H1 (cell line): ENCODE measurements around the gene SCO2. TPM values are rescaled to one million over a fixed set of nuclear protein-coding genes. Genes with fewer than 3 reads are reported as not detected.
A peak's percentile ranks its signal among the peaks of the same experiment; 100 is the strongest.

Experiments
- CTCF ChIA-PET: fragments of 300-600 bp; sonication (Branson Sonifier 250); formaldehyde crosslinking; loops from one replicate; lab custom pipeline; 2021; ENCODE audit not compliant: partially characterized antibody; lab: Charles Lee
- POLR2A ChIA-PET: fragments of 300-600 bp; sonication (Branson Sonifier 250); formaldehyde crosslinking; loops from one replicate; lab custom pipeline; 2021; ENCODE audit warnings: inconsistent platforms; ENCODE audit not compliant: partially characterized antibody; lab: Charles Lee
- DNase-seq, 2 experiments: peaks; one replicate each; pipeline versions ENCODE4 v3.0.0 to v3.0.0-alpha.2; 2010 to 2022; ENCODE audit warnings: low spot score in 2 of 2, low read depth in 1 of 2, mixed read lengths in 1 of 2
- FAIRE-seq: peaks from 2 replicates; lab custom pipeline; 2011; peaks lifted over from hg19 to GRCh38; lab: Jason Lieb, UNC
- H2AFZ ChIP-seq: 2 replicates; pipeline ENCODE4 v1.8.1; 2012; ENCODE audit warnings: low read length, inconsistent platforms
- H2AK5ac ChIP-seq: 2 replicates; pipeline ENCODE4 v1.6.1; 2013; ENCODE audit warnings: low read depth, low read length
- H2BK120ac ChIP-seq: replicated peaks from 2 replicates; pipeline ENCODE3; 2013; ENCODE audit warnings: low read depth, low read length, inconsistent platforms
- H2BK12ac ChIP-seq: 2 replicates; pipeline ENCODE4 v1.6.1; 2013; ENCODE audit warnings: low read depth, low read length
- H2BK15ac ChIP-seq: 2 replicates; pipeline ENCODE4 v1.6.1; 2013; ENCODE audit warnings: low read length
- H2BK20ac ChIP-seq: 2 replicates; pipeline ENCODE4 v1.6.1; 2013; ENCODE audit warnings: low read length
- H2BK5ac ChIP-seq: 2 replicates; pipeline ENCODE4 v1.6.1; 2013; ENCODE audit warnings: low read depth, low read length
- H3K14ac ChIP-seq: 2 replicates; pipeline ENCODE4 v1.6.1; 2013; ENCODE audit warnings: inconsistent platforms; ENCODE audit not compliant: insufficient read length
- H3K18ac ChIP-seq: 2 replicates; pipeline ENCODE4 v1.6.1; 2013; ENCODE audit warnings: low read length; ENCODE audit errors: extremely low read depth
- H3K23ac ChIP-seq: 2 replicates; pipeline ENCODE4 v1.6.1; 2013; ENCODE audit warnings: inconsistent platforms; ENCODE audit not compliant: insufficient read length
- H3K23me2 ChIP-seq: 2 replicates; pipeline ENCODE4 v1.6.1; 2013; ENCODE audit warnings: low read depth, low read length
- H3K27ac ChIP-seq: 2 replicates; pipeline ENCODE4 v1.6.1; 2011; ENCODE audit warnings: low read depth, low read length, inconsistent platforms
- H3K27me3 ChIP-seq, 4 experiments: replicated peaks in 1 of 4; 1 replicate in 1 of 4; 2 replicates in 3 of 4; pipeline versions ENCODE4 v1.6.1 to v1.8.1; 2011 to 2013; ENCODE audit warnings: low read length in 3 of 4, mild to moderate bottlenecking in 3 of 4, inconsistent platforms in 2 of 4, mixed read lengths in 2 of 4, moderate library complexity in 1 of 4; ENCODE audit not compliant: control insufficient read depth in 3 of 4, insufficient read depth in 3 of 4; ENCODE audit errors: extremely low read depth in 1 of 4
- H3K36me3 ChIP-seq, 4 experiments: 2 replicates each; pipeline versions ENCODE4 v1.6.1 to v1.8.1; 2011 to 2013; ENCODE audit warnings: mild to moderate bottlenecking in 4 of 4, low read length in 3 of 4, moderate library complexity in 2 of 4, control low read depth in 1 of 4, inconsistent platforms in 1 of 4; ENCODE audit not compliant: insufficient read depth in 4 of 4, control insufficient read depth in 2 of 4
- H3K4ac ChIP-seq: replicated peaks from 2 replicates; pipeline ENCODE3; 2013; ENCODE audit warnings: low read length, low read depth, mixed read lengths, inconsistent platforms; ENCODE audit not compliant: insufficient read length
- H3K4me1 ChIP-seq, 4 experiments: replicated peaks in 1 of 4; 1 replicate in 1 of 4; 2 replicates in 3 of 4; pipeline versions ENCODE4 v1.6.1 to v1.8.1; 2011 to 2013; ENCODE audit warnings: low read length in 3 of 4, inconsistent platforms in 2 of 4, mixed read lengths in 1 of 4; ENCODE audit not compliant: insufficient read depth in 4 of 4, control insufficient read depth in 3 of 4
- H3K4me2 ChIP-seq, 2 experiments: 2 replicates each; pipeline versions ENCODE4 v1.6.1 to v1.8.1; 2011 to 2013; ENCODE audit warnings: low read depth in 2 of 2, low read length in 2 of 2, control low read depth in 1 of 2, inconsistent platforms in 1 of 2, mild to moderate bottlenecking in 1 of 2; ENCODE audit not compliant: insufficient read depth in 1 of 2
- H3K4me3 ChIP-seq, 4 experiments: fragments of 200-600, 300-600 bp in 1 of 4; sonication (generic), shearing (Covaris generic), sonication (Bioruptor Twin) in 1 of 4; 2 replicates each; pipeline versions ENCODE4 v1.5.1 to v1.8.1; 2011 to 2016; ENCODE audit warnings: low read length in 4 of 4, low read depth in 3 of 4, control low read depth in 2 of 4, inconsistent platforms in 2 of 4, mild to moderate bottlenecking in 2 of 4, mixed read lengths in 1 of 4, moderate library complexity in 1 of 4; ENCODE audit not compliant: insufficient read depth in 2 of 4; ENCODE audit errors: extremely low read depth in 1 of 4
- H3K56ac ChIP-seq: replicated peaks from 2 replicates; pipeline ENCODE3; 2013; ENCODE audit warnings: low read depth, mild to moderate bottlenecking, mixed read lengths, low read length, inconsistent platforms; ENCODE audit not compliant: insufficient read length
- H3K79me1 ChIP-seq: 2 replicates; pipeline ENCODE4 v1.6.1; 2013; ENCODE audit warnings: low read depth, low read length, control low read depth
- H3K79me2 ChIP-seq, 2 experiments: 2 replicates each; pipeline versions ENCODE4 v1.6.1 to v1.8.1; 2012 to 2013; ENCODE audit warnings: low read length in 2 of 2, mild to moderate bottlenecking in 2 of 2, inconsistent platforms in 1 of 2; ENCODE audit not compliant: insufficient read depth in 2 of 2, control insufficient read depth in 1 of 2
- H3K9ac ChIP-seq, 4 experiments: replicated peaks in 1 of 4; 1 replicate in 1 of 4; 2 replicates in 3 of 4; pipeline versions ENCODE4 v1.6.1 to v1.8.1; 2011 to 2013; ENCODE audit warnings: low read depth in 3 of 4, low read length in 3 of 4, control low read depth in 2 of 4, mild to moderate bottlenecking in 2 of 4, moderate library complexity in 2 of 4, inconsistent platforms in 1 of 4; ENCODE audit errors: extremely low read depth in 1 of 4
- H3K9me3 ChIP-seq, 2 experiments: 2 replicates each; pipeline versions ENCODE4 v1.6.1 to v1.8.1; 2012 to 2013; ENCODE audit warnings: mild to moderate bottlenecking in 2 of 2, moderate library complexity in 2 of 2, control low read depth in 1 of 2, inconsistent platforms in 1 of 2, low read depth in 1 of 2, low read length in 1 of 2, mixed read lengths in 1 of 2; ENCODE audit not compliant: insufficient read depth in 2 of 2
- H4K20me1 ChIP-seq, 2 experiments: replicated peaks in 1 of 2; 2 replicates each; pipeline versions ENCODE3 to v1.8.1; 2011 to 2013; ENCODE audit warnings: inconsistent platforms in 2 of 2, low read length in 2 of 2, mild to moderate bottlenecking in 1 of 2; ENCODE audit not compliant: insufficient read depth in 2 of 2, control insufficient read depth in 1 of 2
- H4K5ac ChIP-seq: 2 replicates; pipeline ENCODE4 v1.6.1; 2013; ENCODE audit warnings: low read length, low read depth, mixed read lengths, inconsistent platforms; ENCODE audit not compliant: insufficient read length
- H4K8ac ChIP-seq: 2 replicates; pipeline ENCODE4 v1.8.0; 2013; ENCODE audit warnings: mild to moderate bottlenecking, moderate library complexity, low read length, inconsistent platforms; ENCODE audit not compliant: insufficient read depth; ENCODE audit errors: extremely low read depth
- H4K91ac ChIP-seq: replicated peaks from 2 replicates; pipeline ENCODE3; 2013; ENCODE audit warnings: low read length, mixed read lengths, inconsistent platforms; ENCODE audit not compliant: insufficient read length
- EZH2 ChIP-seq: fragments of 200-600 bp; sonication (generic); IDR thresholded peaks from 2 replicates; pipeline ENCODE4 v1.7.1; 2012; ENCODE audit warnings: low read depth, mild to moderate bottlenecking, moderate library complexity, low read length, inconsistent platforms; ENCODE audit not compliant: severe bottlenecking
- KDM4A ChIP-seq: IDR thresholded peaks from one replicate; pipeline ENCODE4 v1.7.1; 2012; ENCODE audit warnings: low read depth, mild to moderate bottlenecking, moderate library complexity, low read length, inconsistent platforms; ENCODE audit not compliant: severe bottlenecking
- KDM5A ChIP-seq: fragments of 200-600 bp; IDR thresholded peaks from 2 replicates; pipeline ENCODE4 v1.7.1; 2012; ENCODE audit warnings: mild to moderate bottlenecking, low read length, inconsistent platforms, mixed read lengths
- RNF2 ChIP-seq: fragments of 200-900, 300-1000 bp; sonication (generic); IDR thresholded peaks from 2 replicates; pipeline ENCODE4 v1.7.1; 2016; ENCODE audit warnings: borderline replicate concordance, low read depth, mild to moderate bottlenecking, antibody characterized with exemption, low read length; ENCODE audit not compliant: poor library complexity, severe bottlenecking; ENCODE audit errors: missing control alignments
- SP2 ChIP-seq: IDR thresholded peaks from 2 replicates; pipeline ENCODE4 v1.6.1; 2012; ENCODE audit warnings: mild to moderate bottlenecking, low read length, inconsistent platforms
- SUZ12 ChIP-seq: fragments of 200-600 bp; sonication (generic); IDR thresholded peaks from 2 replicates; pipeline ENCODE4 v1.6.1; 2012; ENCODE audit warnings: mild to moderate bottlenecking, inconsistent platforms, low read length, moderate library complexity, mixed read lengths
- WGBS, 2 experiments: shearing (Covaris generic) in 1 of 2; methylation state at CpG; one replicate each; pipeline versions ENCODE4 v1.1.6 to v1.1.7; 2013 to 2015; ENCODE audit warnings: low lambda C conversion rate in 2 of 2, mixed read lengths in 2 of 2, inconsistent platforms in 1 of 2, low coverage in 1 of 2, missing lambda C conversion rate in 1 of 2; ENCODE audit not compliant: insufficient replicate concordance in 2 of 2, insufficient coverage in 1 of 2, insufficient read length in 1 of 2; ENCODE audit errors: extremely low coverage in 1 of 2, missing lambda C conversion rate in 1 of 2; 5-methylcytosine and 5-hydroxymethylcytosine counted together
- polyA plus RNA-seq, 7 experiments: library from polyadenylated mRNA; depleted of rRNA in 3 of 7; stranded (reverse) in 5 of 7; unstranded in 2 of 7; fragments of >200 nt in 5 of 7; fragments of 200-250 nt in 2 of 7; gene quantifications; 1 replicate in 5 of 7; 2 replicates in 1 of 7; 4 replicates in 1 of 7; pipeline versions ENCODE4 v1.2.1 to v1.2.3, GENCODE V29; 2011 to 2013; ENCODE audit warnings: missing spikeins in 2 of 7, mixed read lengths in 2 of 7
- total RNA-seq: library from RNA; stranded (reverse); fragmentation: NEBNext Ultra II Directional; extraction: Animal tissue kit (Norgen Biotek cat#: 25700); gene quantifications from 2 replicates; pipeline ENCODE4 v1.2.1, GENCODE V29; 2021

The SCO2 gene
- total and polyA plus RNA-seq, 2 of the 8 experiments (the other 6 are each of a cell fraction or from before 2014, with no cell fraction given): 2.0 TPM; not detected in 1

DNA sequence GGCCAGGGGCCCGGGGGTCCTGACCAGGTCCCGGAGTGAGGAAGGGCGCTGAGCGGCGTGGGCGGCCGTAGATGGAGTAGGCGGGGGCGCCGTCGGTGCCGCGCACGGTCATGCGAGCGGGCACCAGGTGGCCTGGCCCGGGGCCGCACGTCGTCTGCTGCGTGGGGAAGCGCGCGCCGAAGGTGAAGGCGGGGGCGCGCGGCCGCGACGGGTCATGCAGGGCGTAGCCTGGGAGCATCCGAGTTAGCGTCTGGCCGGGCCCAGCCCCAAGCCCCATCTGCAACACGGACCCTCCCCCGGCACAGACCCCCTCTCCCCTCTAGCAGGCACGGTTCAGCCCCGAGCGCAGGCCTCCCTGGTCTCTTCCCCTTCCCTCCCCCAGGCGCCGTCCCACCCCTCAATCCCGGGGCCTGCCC is 6.2 kb upstream of the SCO2 start:
- DNase-seq (no peak), FAIRE-seq (no peak)
- Histone ChIP-seq H2BK12ac (no peak overlapping the region), H2AK5ac (no peak overlapping the region), H3K23ac (no peak overlapping the region), H4K5ac (no peak overlapping the region), H3K4me1 (peaks cover 0 to 24% (median 9%) of the 10 kb centered on the region in 4 experiments; a peak in 5 of 7 replicates), H3K9me3 (no peaks in the 10 kb centered on the region), H3K56ac (no peak overlapping the region), H3K79me2 (no peaks in the 10 kb centered on the region), H2BK15ac (no peak overlapping the region), H2BK120ac (no peak overlapping the region), H4K8ac (peak overlapping the region; percentile 68; the same call in 1 of the 2 replicates), H3K27me3 (peaks cover 43 to 69% (median 60%) of the 10 kb centered on the region in 4 experiments), H2BK5ac (no peak overlapping the region), H3K14ac (no peak overlapping the region), H3K27ac (no peak overlapping the region), H3K4me3 (peak overlapping the region; percentile 27 to 68 (median 48)), H2AFZ (no peak overlapping the region), H4K91ac (no peak overlapping the region), H2BK20ac (no peak overlapping the region), H3K36me3 (no peaks in the 10 kb centered on the region), H3K4me2 (peak overlapping the region; percentile 51 to 92), H3K23me2 (peaks cover 21% of the 10 kb centered on the region; the same call in 1 of the 2 replicates), H3K9ac (no peak overlapping the region), H3K79me1 (no peaks in the 10 kb centered on the region), H4K20me1 (peaks cover 5 to 16% of the 10 kb centered on the region in 2 experiments), H3K18ac (no peak overlapping the region), H3K4ac (no peak overlapping the region)
- POLR2A ChIA-PET: interaction anchor here (0.7 kb wide), 1 partner anchor 20 kb away, joined by 3 read pairs; no protein-coding TSS in a partner anchor
- CTCF ChIA-PET: interaction anchor here (1.0 kb wide), 2 partner anchors 32 to 156 kb away, joined by 3 read pairs; partner anchors contain the start of gene SYCE3
- 12% methylated on average over 22 of the region's 44 CpGs; no CpG with 5 or more reads in 1 of the 2 experiments for WGBS, 2 experiments
- TF ChIP-seq KDM4A (peak; percentile 22), RNF2 (peak; percentile 29), SP2 (no peak), SUZ12 (peak; percentile 65; the same call in 1 of the 2 replicates), KDM5A (no peak), EZH2 (peak; percentile 70)
